IMR-90 (cell line): ENCODE results near the gene DICER1. TPM values are rescaled to one million over a fixed set of nuclear protein-coding genes. Genes with fewer than 3 reads are reported as not detected.

Experiments
- ATAC-seq: fragments of 200-7000 bp; cut with Tn5 transposase; 2 replicates; pipeline ENCODE4 v1.9.1; 2020; ENCODE audit warnings: low read depth, mild to moderate bottlenecking, moderate library complexity
- BruUV-seq: library from RNA; stranded (reverse); fragments of 400-500 nt; replicated peaks from 2 replicates; lab custom pipeline; 2021; lab: Mats Ljungman, UMichigan
- CTCF ChIA-PET: fragments of 300-600 bp; formaldehyde crosslinking; extraction: SDS; loops from one replicate; lab custom pipeline; 2021; ENCODE audit warnings: antibody characterized with exemption; lab: Yijun Ruan, JAX
- POLR2A ChIA-PET: fragments of 300-600 bp; sonication (Branson Sonifier 250); formaldehyde crosslinking; loops from one replicate; lab custom pipeline; 2022; ENCODE audit warnings: antibody characterized with exemption; ENCODE audit not compliant: unreplicated experiment; lab: Charles Lee
- DNase-seq: peaks from one replicate; pipeline ENCODE4 v3.0.0; 2013
- H2AFZ ChIP-seq: replicated peaks from 2 replicates; pipeline ENCODE3; 2013; ENCODE audit warnings: low read length, mild to moderate bottlenecking; ENCODE audit not compliant: poor library complexity
- H2AK5ac ChIP-seq: 2 replicates; pipeline ENCODE4 v1.6.1; 2013; ENCODE audit warnings: low read depth, low read length, inconsistent platforms
- H2AK9ac ChIP-seq: replicated peaks from 2 replicates; pipeline ENCODE3; 2013; ENCODE audit warnings: mild to moderate bottlenecking, low read depth, low read length, moderate library complexity; ENCODE audit not compliant: poor library complexity
- H2BK120ac ChIP-seq: 2 replicates; pipeline ENCODE4 v1.6.1; 2013; ENCODE audit warnings: low read depth, low read length, inconsistent platforms
- H2BK15ac ChIP-seq: 3 replicates; pipeline ENCODE4 v1.6.1; 2013; ENCODE audit warnings: low read depth, low read length, inconsistent platforms
- H2BK20ac ChIP-seq: 2 replicates; pipeline ENCODE4 v1.6.1; 2013; ENCODE audit warnings: low read depth, mild to moderate bottlenecking, inconsistent platforms, low read length, moderate library complexity
- H2BK5ac ChIP-seq: 2 replicates; pipeline ENCODE4 v1.6.1; 2013; ENCODE audit warnings: mild to moderate bottlenecking, low read depth, low read length, inconsistent platforms; ENCODE audit not compliant: poor library complexity, severe bottlenecking
- H3K14ac ChIP-seq: replicated peaks from 2 replicates; pipeline ENCODE4 v1.6.1; 2013; ENCODE audit warnings: low read depth, low read length, inconsistent platforms
- H3K18ac ChIP-seq: 2 replicates; pipeline ENCODE4 v1.6.1; 2013; ENCODE audit warnings: low read depth, low read length, control low read depth
- H3K23ac ChIP-seq: 2 replicates; pipeline ENCODE4 v1.6.1; 2013; ENCODE audit warnings: low read depth, low read length, inconsistent platforms
- H3K27ac ChIP-seq: 2 replicates; pipeline ENCODE4 v1.5.1; 2013; ENCODE audit warnings: mild to moderate bottlenecking, control low read depth, low read length; ENCODE audit not compliant: insufficient read depth
- H3K27me3 ChIP-seq: 2 replicates; pipeline ENCODE4 v1.6.1; 2013; ENCODE audit warnings: low read length; ENCODE audit not compliant: control insufficient read depth, insufficient read depth
- H3K36me3 ChIP-seq: 2 replicates; pipeline ENCODE4 v1.6.1; 2013; ENCODE audit warnings: low read length, mixed read lengths; ENCODE audit not compliant: control insufficient read depth, insufficient read depth
- H3K4ac ChIP-seq: 2 replicates; pipeline ENCODE4 v1.6.1; 2013; ENCODE audit warnings: low read depth, low read length, inconsistent platforms
- H3K4me1 ChIP-seq: 2 replicates; pipeline ENCODE4 v1.6.1; 2013; ENCODE audit warnings: low read length, mixed read lengths; ENCODE audit not compliant: control insufficient read depth, insufficient read depth
- H3K4me2 ChIP-seq: 2 replicates; pipeline ENCODE4 v1.6.1; 2013; ENCODE audit warnings: low read depth, mild to moderate bottlenecking, control low read depth, low read length, moderate library complexity
- H3K4me3 ChIP-seq: 2 replicates; pipeline ENCODE4 v1.5.1; 2013; ENCODE audit warnings: low read depth, mild to moderate bottlenecking, control low read depth, low read length, moderate library complexity; ENCODE audit not compliant: insufficient read depth
- H3K56ac ChIP-seq: 2 replicates; pipeline ENCODE4 v1.6.1; 2013; ENCODE audit warnings: low read length, inconsistent platforms; ENCODE audit not compliant: insufficient read depth; ENCODE audit errors: extremely low read depth
- H3K79me1 ChIP-seq, 2 experiments: 2 replicates each; pipeline ENCODE4 v1.6.1; 2013; ENCODE audit warnings: low read length in 2 of 2, inconsistent platforms in 1 of 2, low read depth in 1 of 2
- H3K9ac ChIP-seq: 2 replicates; pipeline ENCODE4 v1.6.1; 2013; ENCODE audit warnings: low read depth, low read length, control low read depth
- H3K9me1 ChIP-seq: 2 replicates; pipeline ENCODE4 v1.6.1; 2013; ENCODE audit warnings: low read length, inconsistent platforms; ENCODE audit not compliant: insufficient read depth
- H3K9me3 ChIP-seq: 2 replicates; pipeline ENCODE4 v1.6.1; 2013; ENCODE audit warnings: low read length; ENCODE audit not compliant: control insufficient read depth, insufficient read depth
- H4K20me1 ChIP-seq: 2 replicates; pipeline ENCODE4 v1.6.1; 2013; ENCODE audit warnings: low read length, inconsistent platforms; ENCODE audit not compliant: insufficient read depth
- H4K5ac ChIP-seq: 2 replicates; pipeline ENCODE4 v1.6.1; 2013; ENCODE audit warnings: mild to moderate bottlenecking, low read depth, low read length, control low read depth
- H4K8ac ChIP-seq, 2 experiments: 2 replicates each; pipeline ENCODE4 v1.6.1; 2013; ENCODE audit warnings: low read depth in 2 of 2, low read length in 2 of 2, control low read depth in 1 of 2, inconsistent platforms in 1 of 2
- H4K91ac ChIP-seq: 2 replicates; pipeline ENCODE4 v1.6.1; 2013; ENCODE audit warnings: low read depth, low read length, inconsistent platforms; ENCODE audit not compliant: insufficient read depth
- BHLHE40 ChIP-seq: fragments of 150-350 bp; IDR thresholded peaks from 2 replicates; pipeline ENCODE4 v1.6.1; 2016; ENCODE audit warnings: mild to moderate bottlenecking, low read depth, low read length
- CEBPB ChIP-seq: IDR thresholded peaks from 2 replicates; pipeline ENCODE4 v1.6.1; 2012; ENCODE audit warnings: low read depth, low read length, improper control_type of control experiment
- CHD1 ChIP-seq: IDR thresholded peaks from 2 replicates; pipeline ENCODE4 v1.6.1; 2012; ENCODE audit warnings: low read depth, low read length, improper control_type of control experiment
- FOS ChIP-seq: fragments of 150-350 bp; IDR thresholded peaks from 2 replicates; pipeline ENCODE4 v1.6.1; 2016; ENCODE audit warnings: low read depth, low read length
- MAFK ChIP-seq: IDR thresholded peaks from 2 replicates; pipeline ENCODE4 v1.6.1; 2012; ENCODE audit warnings: low read depth, low read length, improper control_type of control experiment
- MAZ ChIP-seq: IDR thresholded peaks from 2 replicates; pipeline ENCODE4 v1.6.1; 2012; ENCODE audit warnings: low read depth, mild to moderate bottlenecking, low read length, improper control_type of control experiment, moderate library complexity, borderline replicate concordance
- MXI1 ChIP-seq: IDR thresholded peaks from 2 replicates; pipeline ENCODE4 v1.6.1; 2012; ENCODE audit warnings: low read depth, mild to moderate bottlenecking, low read length, moderate library complexity, borderline replicate concordance
- NFE2L2 ChIP-seq: fragments of 150-350 bp; IDR thresholded peaks from 2 replicates; pipeline ENCODE4 v1.6.1; 2016; ENCODE audit warnings: low read depth, mild to moderate bottlenecking, low read length
- POLR2A ChIP-seq: IDR thresholded peaks from 2 replicates; pipeline ENCODE4 v1.6.1; 2012; ENCODE audit warnings: mild to moderate bottlenecking, low read depth, low read length
- RAD21 ChIP-seq: IDR thresholded peaks from 2 replicates; pipeline ENCODE4 v1.6.1; 2012; ENCODE audit warnings: low read length, improper control_type of control experiment
- RCOR1 ChIP-seq: IDR thresholded peaks from 2 replicates; pipeline ENCODE4 v1.6.1; 2012; ENCODE audit warnings: mild to moderate bottlenecking, low read length, improper control_type of control experiment; ENCODE audit not compliant: insufficient replicate concordance
- RFX5 ChIP-seq: IDR thresholded peaks from 2 replicates; pipeline ENCODE4 v1.8.0; 2012; ENCODE audit warnings: low read depth, mild to moderate bottlenecking, low read length, moderate library complexity
- SMC3 ChIP-seq: fragments of 150-350 bp; IDR thresholded peaks from 2 replicates; pipeline ENCODE4 v1.6.1; 2016; ENCODE audit warnings: low read depth, mild to moderate bottlenecking, antibody characterized with exemption, low read length, moderate library complexity
- USF2 ChIP-seq: fragments of 150-350 bp; IDR thresholded peaks from 2 replicates; pipeline ENCODE4 v1.6.1; 2017; ENCODE audit warnings: mild to moderate bottlenecking, antibody characterized with exemption, low read length, low read depth
- WGBS, 2 experiments: methylation state at CpG; one replicate each; pipeline versions ENCODE4 v1.1.5 to v1.1.7; 2013; ENCODE audit warnings: missing lambda C conversion rate in 2 of 2; ENCODE audit not compliant: insufficient read length in 1 of 2; ENCODE audit errors: extremely low coverage in 2 of 2; 5-methylcytosine and 5-hydroxymethylcytosine counted together
- dilution Hi-C: fragments of 300-500 bp; cut with HindIII; formaldehyde crosslinking; loops from one replicate; pipeline ENCODE4 v1.14.3; 2018; ENCODE audit warnings: low sequenced_read_pairs; ENCODE audit not compliant: unreplicated experiment
- in situ Hi-C: fragments of 300-500 bp; cut with MboI; formaldehyde crosslinking; loops from 3 replicates; pipeline ENCODE4 v1.14.3; 2019; ENCODE audit warnings: low sequenced_read_pairs, inconsistent platforms, mixed read lengths
- intact Hi-C: fragments of 100-400 bp; cut with micrococcal nuclease; formaldehyde crosslinking; loops from 2 replicates; pipeline ENCODE4 v1.10.0; 2022
- polyA plus RNA-seq, 3 experiments: library from polyadenylated mRNA; depleted of rRNA; stranded (reverse); fragments of >200 nt; gene quantifications; 2 replicates each; pipeline ENCODE4 v1.2.3, GENCODE V29; 2012; ENCODE audit warnings: low replicate concordance in 1 of 3
- total RNA-seq: library from RNA; depleted of rRNA; stranded (reverse); fragments of >200 nt; gene quantifications from 2 replicates; pipeline ENCODE4 v1.2.3, GENCODE V29; 2012
- TF ChIP-seq, protein P1 (sequence below): conservative IDR thresholded peaks from 2 replicates; pipeline ENCODE4 v1.5.1; 2012; ENCODE audit warnings: mild to moderate bottlenecking, low read depth, low read length, improper control_type of control experiment
- TF ChIP-seq, protein P2 (sequence below): fragments of 150-350 bp; IDR thresholded peaks from 2 replicates; pipeline ENCODE4 v1.6.1; 2016; ENCODE audit warnings: low read depth, mild to moderate bottlenecking, low read length, moderate library complexity, borderline replicate concordance

The DICER1 gene
- total and polyA plus RNA-seq, 2 of the 4 experiments (the other 2 are of a cell fraction): 9.7 to 49.5 TPM

GRCh38 chr14:95095996-95096395 lies 61.3 kb downstream of the DICER1 start:
- ChIA-PET CTCF (interaction anchor here (0.6 kb wide), 1 partner anchor 590 kb away, joined by 3 read pairs; no protein-coding TSS in a partner anchor), POLR2A (no interaction called here)
- Histone ChIP-seq H4K5ac (no peak overlapping the region), H3K9me3 (no peaks in the 10 kb centered on the region), H3K23ac (no peak overlapping the region), H3K79me1 (peaks cover 16 to 31% of the 10 kb centered on the region in 2 experiments), H3K18ac (no peak overlapping the region), H3K14ac (no peak overlapping the region), H3K27ac (no peak overlapping the region), H2AFZ (no peak overlapping the region), H2AK9ac (no peak overlapping the region), H4K91ac (no peak overlapping the region), H3K4me3 (no peak overlapping the region), H3K9ac (no peak overlapping the region), H3K9me1 (peaks cover 6% of the 10 kb centered on the region; the same call in 1 of the 2 replicates), H3K4me2 (no peak overlapping the region), H2AK5ac (no peak overlapping the region), H3K4me1 (peaks cover 2% of the 10 kb centered on the region; the same call in 1 of the 2 replicates), H2BK5ac (no peak overlapping the region), H2BK15ac (no peak overlapping the region), H2BK20ac (no peak overlapping the region), H3K36me3 (peaks cover 20% of the 10 kb centered on the region), H3K27me3 (no peaks in the 10 kb centered on the region), H4K8ac (no peak overlapping the region), H3K4ac (no peak overlapping the region), H3K56ac (no peak overlapping the region), H4K20me1 (0 out of 2 replicates have a peak, but pooled peaks cover 2% of the 10 kb centered on the region), H2BK120ac (no peak overlapping the region)
- in situ Hi-C loops (loop anchor here (5.0 kb wide), 1 partner anchor 409 kb away; no protein-coding TSS in a partner anchor), dilution Hi-C loops (no loop called here), intact Hi-C loops (loop anchor here (5.0 kb wide), 4 partner anchors 61 to 336 kb away; partner anchors contain the start of genes DICER1 and GSC)
- ATAC-seq (no peak), DNase-seq (no peak)
- BruUV-seq: TSS peak; percentile 96
- WGBS, 2 experiments: 70% methylated on average over 5 of the region's 8 CpGs; no CpG with 5 or more reads in 1 of the 2 experiments
- TF ChIP-seq POLR2A: no peak
- TF ChIP-seq MAFK: no peak
- no peak for TF ChIP-seq BHLHE40
- no peak for TF ChIP-seq RAD21
- TF ChIP-seq RFX5: no peak
- TF ChIP-seq, protein P1, sequence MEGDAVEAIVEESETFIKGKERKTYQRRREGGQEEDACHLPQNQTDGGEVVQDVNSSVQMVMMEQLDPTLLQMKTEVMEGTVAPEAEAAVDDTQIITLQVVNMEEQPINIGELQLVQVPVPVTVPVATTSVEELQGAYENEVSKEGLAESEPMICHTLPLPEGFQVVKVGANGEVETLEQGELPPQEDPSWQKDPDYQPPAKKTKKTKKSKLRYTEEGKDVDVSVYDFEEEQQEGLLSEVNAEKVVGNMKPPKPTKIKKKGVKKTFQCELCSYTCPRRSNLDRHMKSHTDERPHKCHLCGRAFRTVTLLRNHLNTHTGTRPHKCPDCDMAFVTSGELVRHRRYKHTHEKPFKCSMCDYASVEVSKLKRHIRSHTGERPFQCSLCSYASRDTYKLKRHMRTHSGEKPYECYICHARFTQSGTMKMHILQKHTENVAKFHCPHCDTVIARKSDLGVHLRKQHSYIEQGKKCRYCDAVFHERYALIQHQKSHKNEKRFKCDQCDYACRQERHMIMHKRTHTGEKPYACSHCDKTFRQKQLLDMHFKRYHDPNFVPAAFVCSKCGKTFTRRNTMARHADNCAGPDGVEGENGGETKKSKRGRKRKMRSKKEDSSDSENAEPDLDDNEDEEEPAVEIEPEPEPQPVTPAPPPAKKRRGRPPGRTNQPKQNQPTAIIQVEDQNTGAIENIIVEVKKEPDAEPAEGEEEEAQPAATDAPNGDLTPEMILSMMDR: no peak
- TF ChIP-seq RCOR1: no peak
- no peak for TF ChIP-seq MAZ
- no peak for TF ChIP-seq NFE2L2
- no peak for TF ChIP-seq CEBPB
- no peak for TF ChIP-seq SMC3
- TF ChIP-seq FOS: no peak
- no peak for TF ChIP-seq MXI1
- no peak for TF ChIP-seq CHD1
- TF ChIP-seq, protein P2, sequence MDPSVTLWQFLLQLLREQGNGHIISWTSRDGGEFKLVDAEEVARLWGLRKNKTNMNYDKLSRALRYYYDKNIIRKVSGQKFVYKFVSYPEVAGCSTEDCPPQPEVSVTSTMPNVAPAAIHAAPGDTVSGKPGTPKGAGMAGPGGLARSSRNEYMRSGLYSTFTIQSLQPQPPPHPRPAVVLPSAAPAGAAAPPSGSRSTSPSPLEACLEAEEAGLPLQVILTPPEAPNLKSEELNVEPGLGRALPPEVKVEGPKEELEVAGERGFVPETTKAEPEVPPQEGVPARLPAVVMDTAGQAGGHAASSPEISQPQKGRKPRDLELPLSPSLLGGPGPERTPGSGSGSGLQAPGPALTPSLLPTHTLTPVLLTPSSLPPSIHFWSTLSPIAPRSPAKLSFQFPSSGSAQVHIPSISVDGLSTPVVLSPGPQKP: no peak
- no peak for TF ChIP-seq USF2
